SH-SY5Y (cell line): ENCODE measurements around the gene NPY5R.

Source experiments
- GATA2 ChIP-seq: IDR thresholded peaks from 2 replicates; pipeline ENCODE4 v1.6.1; 2011; ENCODE audit warnings: mild to moderate bottlenecking, low read depth, low read length
- GATA3 ChIP-seq: IDR thresholded peaks from 2 replicates; pipeline ENCODE4 v1.6.1; 2011; ENCODE audit warnings: low read depth, mild to moderate bottlenecking, low read length, moderate library complexity

DNA sequence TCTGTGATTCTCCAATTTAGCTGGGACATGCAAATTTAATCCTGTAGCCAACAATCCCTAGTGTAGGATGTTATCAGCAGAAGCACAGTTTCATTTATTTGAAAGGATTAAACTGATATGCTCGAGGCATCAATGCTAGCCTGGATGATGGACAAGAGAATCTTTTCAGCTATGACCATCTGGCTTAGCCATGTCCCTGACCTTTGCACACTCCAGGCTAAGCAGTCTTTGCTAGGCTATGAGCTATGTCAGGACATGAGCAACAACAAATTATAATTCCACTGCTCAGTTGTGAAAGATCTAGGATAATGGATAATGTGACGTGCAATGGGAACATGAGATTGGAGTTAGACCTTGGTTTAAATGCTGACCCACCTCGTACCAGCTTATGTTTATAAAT lies 43.2 kb upstream of the NPY5R start:
- TF ChIP-seq GATA2 = no peak
- TF ChIP-seq GATA3 = no peak
